GM20000 (cell line): Measurements from ENCODE around the gene ATP8B4.
"Not testable (repeated sequence)": the region's sequence is repeated elsewhere in the genome, so short reads cannot be mapped to it uniquely, and the experiment has no call there.

Experiments
- DNase-seq: peaks from one replicate; pipeline ENCODE4 v3.0.0; 2012; ENCODE audit warnings: low spot score
- CTCF ChIP-seq: IDR thresholded peaks from 2 replicates; pipeline ENCODE4 v1.5.1; 2012; ENCODE audit warnings: mild to moderate bottlenecking, control low read depth; ENCODE audit errors: extremely low read depth, missing control alignments

ATP8B4 gene

GRCh38 chr15:50137330-50137761, 18.3 kb upstream of the ATP8B4 start:
- DNase-seq, result no peak
- no peak for TF ChIP-seq CTCF

- TF ChIP-seq CTCF, result no peak
- no peak for DNase-seq
Measured at GRCh38 chr15:50135031-50135551, 16.1 kb upstream of the ATP8B4 start.

- DNase-seq, result no peak
- TF ChIP-seq CTCF, result no peak
Measured at GRCh38 chr15:50134524-50135024, 15.5 kb upstream of the ATP8B4 start.

- DNase-seq, result not testable (repeated sequence)
Measured at GRCh38 chr15:50132251-50132984, 13.4 kb upstream of the ATP8B4 start.

- DNase-seq, result no peak
- no peak for TF ChIP-seq CTCF
Measured at GRCh38 chr15:50131617-50132016, 12.6 kb upstream of the ATP8B4 start.

GRCh38 chr15:50128266-50128665, 9.2 kb upstream of the ATP8B4 start:
- DNase-seq, result no peak
- no peak for TF ChIP-seq CTCF

GRCh38 chr15:50127255-50127777, 8.3 kb upstream of the ATP8B4 start:
- TF ChIP-seq CTCF, result no peak
- DNase-seq, result no peak
